Activated CD8-positive, alpha-beta memory T cell treated with anti-CD3 and anti-CD28 coated beads, Interleukin-2, amount 50 U/mL, for 1 hour (primary cell): ENCODE data around the gene ATP2C2.
"Not testable (repeated sequence)": the region's sequence is repeated elsewhere in the genome, so short reads cannot be mapped to it uniquely, and the experiment has no call there.

ENCODE experiments used
- DNase-seq: peaks from one replicate; pipeline ENCODE4 v3.0.0-alpha.2; 2020; ENCODE audit errors: extremely low read depth

ATP2C2 gene

GRCh38 chr16:84392031-84392360 lies 23.7 kb downstream of the ATP2C2 start:
- no peak for DNase-seq

- not testable (repeated sequence) for DNase-seq
Observed at GRCh38 chr16:84396082-84396481, 27.7 kb downstream of the ATP2C2 start.

GRCh38 chr16:84396537-84397008 lies 28.2 kb downstream of the ATP2C2 start:
- no peak for DNase-seq

GRCh38 chr16:84397090-84397489 lies 28.8 kb downstream of the ATP2C2 start:
- no peak for DNase-seq

- no peak for DNase-seq
Observed at GRCh38 chr16:84398701-84399100, 30.4 kb downstream of the ATP2C2 start.

- DNase-seq: not testable (repeated sequence)
Observed at GRCh38 chr16:84399912-84400311, 31.6 kb downstream of the ATP2C2 start.

GRCh38 chr16:84403435-84403834 lies 35.1 kb downstream of the ATP2C2 start:
- not testable (repeated sequence) for DNase-seq

GRCh38 chr16:84404324-84404723 lies 36.0 kb downstream of the ATP2C2 start:
- no peak for DNase-seq

GRCh38 chr16:84404936-84405639 lies 36.8 kb downstream of the ATP2C2 start:
- DNase-seq: no peak

- DNase-seq: no peak
Observed at GRCh38 chr16:84406006-84406963, 37.9 kb downstream of the ATP2C2 start.

- DNase-seq: no peak
Observed at GRCh38 chr16:84407588-84408313, 39.4 kb downstream of the ATP2C2 start.

- no peak for DNase-seq
Observed at GRCh38 chr16:84408314-84408690, 40.0 kb downstream of the ATP2C2 start.

GRCh38 chr16:84408856-84409255 lies 40.5 kb downstream of the ATP2C2 start:
- DNase-seq: no peak

GRCh38 chr16:84410361-84411138 lies 42.2 kb downstream of the ATP2C2 start:
- no peak for DNase-seq

- no peak for DNase-seq
Observed at GRCh38 chr16:84411768-84412167, 43.4 kb downstream of the ATP2C2 start.

- no peak for DNase-seq
Observed at GRCh38 chr16:84412262-84412661, 43.9 kb downstream of the ATP2C2 start.

GRCh38 chr16:84413244-84414004 lies 45.1 kb downstream of the ATP2C2 start:
- no peak for DNase-seq

- no peak for DNase-seq
Observed at GRCh38 chr16:84414789-84415326, 46.5 kb downstream of the ATP2C2 start.

GRCh38 chr16:84416407-84417321 lies 48.3 kb downstream of the ATP2C2 start:
- no peak for DNase-seq
